ENCODE results near the gene PERM1.
A peak's percentile ranks its signal among the peaks of the same experiment; 100 is the strongest.
"Not testable (repeated sequence)": the region's sequence is repeated elsewhere in the genome, so short reads cannot be mapped to it uniquely, and the experiment has no call there.

The PERM1 gene

DNA sequence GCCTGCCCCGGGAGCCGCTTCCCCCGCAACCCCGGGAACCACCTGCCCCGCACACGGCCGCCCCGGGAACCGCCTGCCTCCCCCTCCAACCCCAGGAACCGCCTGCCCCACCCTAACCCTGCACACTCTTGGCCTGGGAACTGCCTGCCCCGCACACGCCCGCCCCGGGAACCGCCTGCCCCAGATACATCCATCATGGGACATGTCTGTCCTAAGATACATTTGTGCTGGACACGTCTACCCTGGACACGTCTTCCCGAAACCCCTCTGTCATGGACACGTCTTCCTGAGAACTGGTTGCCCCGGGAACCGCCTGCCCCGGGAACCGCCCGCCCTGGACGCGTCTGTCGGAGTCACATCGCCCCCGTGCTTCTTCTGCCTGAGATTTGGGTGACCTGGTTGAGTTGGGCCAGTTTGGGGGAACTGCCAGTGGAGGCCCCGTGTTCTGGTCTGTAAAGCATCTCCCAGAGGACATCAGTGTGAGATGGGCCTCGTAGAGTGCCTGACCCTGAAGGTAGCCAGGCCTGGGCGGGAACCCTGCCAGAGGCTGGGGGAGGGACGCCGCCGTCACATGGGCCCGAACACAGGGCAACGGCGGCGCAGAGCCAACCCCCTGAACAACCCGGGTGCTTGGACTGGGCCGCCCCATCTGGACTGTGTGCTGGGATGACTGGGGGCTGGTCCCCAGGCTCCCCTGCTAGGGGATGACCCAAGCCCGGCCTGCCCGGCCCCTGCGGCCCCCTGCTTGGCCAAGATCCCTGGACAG, 3.6 kb downstream of the PERM1 start:
- DNase-seq (ENCODE audit: low spot score): no peak

DNA sequence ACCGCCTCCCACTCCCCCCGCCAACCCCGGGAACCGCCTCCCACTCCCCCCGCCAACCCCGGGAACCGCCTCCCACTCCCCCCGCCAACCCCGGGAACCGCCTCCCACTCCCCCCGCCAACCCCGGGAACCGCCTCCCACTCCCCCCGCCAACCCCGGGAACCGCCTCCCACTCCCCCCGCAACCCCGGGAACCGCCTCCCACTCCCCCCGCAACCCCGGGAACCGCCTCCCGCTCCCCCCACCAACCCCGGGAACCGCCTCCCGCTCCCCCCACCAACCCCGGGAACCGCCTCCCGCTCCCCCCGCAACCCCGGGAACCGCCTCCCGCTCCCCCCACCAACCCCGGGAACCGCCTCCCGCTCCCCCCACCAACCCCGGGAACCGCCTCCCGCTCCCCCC, 5.1 kb downstream of the PERM1 start:
- DNase-seq (ENCODE audit: low spot score): not testable (repeated sequence)

DNA sequence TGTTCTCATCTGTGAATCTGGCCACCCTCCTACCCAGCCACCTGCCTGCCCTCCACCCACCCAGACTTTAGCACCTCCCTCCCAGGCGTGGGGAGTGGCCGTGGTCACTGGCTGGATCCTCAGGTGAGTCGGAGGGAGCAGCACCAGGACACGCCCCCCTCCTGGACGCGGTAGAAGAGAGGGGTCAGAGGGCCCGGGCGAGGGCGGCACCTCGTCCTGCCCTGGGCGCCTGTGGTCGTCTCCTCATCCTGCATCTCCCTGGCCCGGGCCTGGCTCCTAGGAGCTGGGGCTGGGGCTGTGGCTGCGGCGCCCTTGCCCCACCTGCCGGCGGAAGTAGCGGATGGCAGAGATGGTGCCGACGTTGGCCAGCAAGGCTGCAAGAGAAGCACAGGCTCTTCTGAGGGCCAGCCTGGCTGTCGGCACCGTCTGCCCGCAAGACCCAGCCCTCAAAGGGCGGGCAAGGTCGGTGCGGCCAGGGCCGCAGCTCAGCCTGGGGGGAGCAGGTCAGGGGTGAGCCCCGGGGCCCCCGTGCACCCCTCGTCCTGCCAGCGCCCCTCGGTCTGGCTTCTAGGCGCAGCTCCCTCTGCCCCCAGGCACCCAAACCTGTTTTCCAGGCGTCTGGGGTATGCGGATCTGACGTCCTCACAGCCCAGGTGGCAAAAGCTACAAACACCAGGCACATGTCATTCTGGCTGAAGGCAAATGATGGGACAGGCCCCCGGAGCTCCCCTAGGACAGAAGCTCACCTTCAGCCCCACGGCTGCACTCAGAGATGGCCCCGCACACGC, 5.8 kb downstream of the PERM1 start:
- peak; percentile 80 for DNase-seq (ENCODE audit: low spot score)

DNA sequence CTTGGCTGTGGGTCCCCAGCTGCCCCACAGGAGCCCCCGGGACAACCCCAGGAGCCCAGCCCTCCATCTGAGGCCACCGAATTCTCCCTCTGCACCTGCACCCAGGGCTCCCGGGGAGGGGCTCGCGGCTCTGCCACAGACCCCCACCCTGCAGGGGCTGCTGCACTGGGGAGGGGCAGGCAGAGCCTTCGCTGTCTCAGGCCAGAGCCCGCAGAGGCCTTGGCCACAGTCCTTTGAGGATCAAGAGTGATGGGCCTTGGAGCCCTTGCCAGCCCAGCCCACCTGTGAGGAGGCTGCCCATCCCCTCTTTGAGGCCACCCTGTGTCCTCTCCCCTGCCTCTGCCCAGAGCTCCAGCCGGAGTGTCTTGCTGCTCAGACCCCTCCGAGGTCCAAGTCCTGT, 6.5 kb downstream of the PERM1 start:
- no peak for DNase-seq (ENCODE audit: low spot score)

DNA sequence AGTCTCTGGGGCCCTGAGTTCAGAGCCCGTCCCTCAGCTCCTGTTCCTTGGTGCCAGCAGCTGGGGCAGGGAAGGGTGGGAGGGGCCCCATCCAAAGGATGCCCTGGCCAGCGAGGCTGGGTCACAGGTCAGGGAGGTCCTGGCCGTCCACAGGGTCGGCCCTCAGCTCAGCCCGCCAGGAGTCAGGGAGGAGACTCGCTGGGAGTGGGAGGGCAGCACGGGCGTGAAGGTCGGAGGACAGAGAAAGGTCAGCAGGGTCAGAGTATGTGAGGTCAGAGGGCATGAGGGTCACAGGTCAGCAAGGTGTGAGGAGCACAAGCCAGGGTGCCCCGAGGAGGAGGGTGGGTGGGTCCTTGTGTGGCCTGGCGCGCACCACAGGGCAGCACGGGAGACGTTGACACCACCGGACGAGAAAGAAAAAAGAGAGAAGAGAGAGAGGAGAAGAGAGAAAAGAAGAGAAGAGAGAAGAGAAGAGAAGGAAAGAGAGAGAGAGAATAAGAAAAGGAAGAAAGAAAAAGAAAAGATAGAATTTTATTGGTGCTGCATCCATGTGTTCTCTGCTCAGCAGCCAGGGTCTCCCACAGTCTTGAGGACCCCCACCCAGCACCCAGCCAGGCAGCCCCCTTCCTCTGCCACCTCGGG, 7.1 kb downstream of the PERM1 start:
- no peak for DNase-seq (ENCODE audit: low spot score)

DNA sequence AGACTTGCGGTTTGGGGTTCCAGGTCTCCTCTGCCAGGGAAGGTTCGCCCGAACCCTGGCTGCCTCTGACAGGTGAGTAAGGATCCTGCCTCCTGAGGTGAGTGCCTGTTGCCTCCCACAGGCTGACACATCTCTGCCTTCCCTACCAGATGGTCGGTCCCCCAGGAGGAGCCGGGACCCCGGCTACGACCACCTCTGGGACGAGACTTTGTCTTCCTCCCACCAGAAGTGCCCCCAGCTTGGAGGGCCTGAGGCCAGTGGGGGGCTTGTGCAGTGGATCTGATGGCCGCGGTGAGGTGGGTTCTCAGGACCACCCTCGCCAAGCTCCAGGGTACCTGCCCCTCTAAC, 7.6 kb downstream of the PERM1 start:
- DNase-seq (ENCODE audit: low spot score): no peak

DNA sequence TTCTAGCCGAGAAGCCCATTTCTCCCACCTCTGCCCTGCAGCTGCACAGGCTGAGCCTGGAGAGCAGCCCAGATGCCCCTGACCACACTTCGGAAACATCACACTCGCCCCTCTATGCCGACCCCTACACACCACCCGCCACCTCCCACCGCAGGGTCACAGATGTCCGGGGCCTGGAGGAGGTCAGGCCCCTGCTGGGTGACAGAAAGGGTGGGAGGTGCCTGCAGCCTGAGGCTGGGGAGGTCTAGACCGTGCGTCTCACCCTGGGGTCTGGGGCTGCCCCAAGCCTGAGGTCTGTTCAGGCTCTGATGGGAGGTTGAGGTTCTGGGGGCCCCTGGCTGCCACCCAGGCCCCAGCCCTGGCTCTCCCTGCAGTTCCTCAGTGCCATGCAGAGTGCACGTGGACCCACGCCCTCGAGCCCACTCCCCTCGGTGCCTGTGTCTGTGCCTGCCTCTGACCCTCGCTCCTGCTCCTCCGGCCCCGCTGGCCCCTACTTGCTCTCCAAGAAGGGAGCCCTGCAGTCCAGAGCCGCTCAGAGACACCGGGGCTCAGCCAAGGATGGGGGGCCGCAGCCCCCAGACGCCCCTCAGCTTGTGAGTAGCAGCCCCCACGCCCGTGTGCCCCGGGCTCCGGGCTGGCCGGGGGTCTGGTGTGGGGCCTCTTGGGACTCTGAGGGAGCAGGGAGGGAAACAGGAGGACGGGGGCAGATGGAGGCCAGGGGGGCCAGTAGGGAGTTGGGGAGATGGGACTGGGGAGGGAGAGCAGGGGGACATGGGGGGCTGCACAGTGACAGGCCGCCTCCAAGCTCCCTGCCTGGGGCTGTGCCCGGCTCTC, 8.2 kb downstream of the PERM1 start:
- no peak for DNase-seq (ENCODE audit: low spot score)

DNA sequence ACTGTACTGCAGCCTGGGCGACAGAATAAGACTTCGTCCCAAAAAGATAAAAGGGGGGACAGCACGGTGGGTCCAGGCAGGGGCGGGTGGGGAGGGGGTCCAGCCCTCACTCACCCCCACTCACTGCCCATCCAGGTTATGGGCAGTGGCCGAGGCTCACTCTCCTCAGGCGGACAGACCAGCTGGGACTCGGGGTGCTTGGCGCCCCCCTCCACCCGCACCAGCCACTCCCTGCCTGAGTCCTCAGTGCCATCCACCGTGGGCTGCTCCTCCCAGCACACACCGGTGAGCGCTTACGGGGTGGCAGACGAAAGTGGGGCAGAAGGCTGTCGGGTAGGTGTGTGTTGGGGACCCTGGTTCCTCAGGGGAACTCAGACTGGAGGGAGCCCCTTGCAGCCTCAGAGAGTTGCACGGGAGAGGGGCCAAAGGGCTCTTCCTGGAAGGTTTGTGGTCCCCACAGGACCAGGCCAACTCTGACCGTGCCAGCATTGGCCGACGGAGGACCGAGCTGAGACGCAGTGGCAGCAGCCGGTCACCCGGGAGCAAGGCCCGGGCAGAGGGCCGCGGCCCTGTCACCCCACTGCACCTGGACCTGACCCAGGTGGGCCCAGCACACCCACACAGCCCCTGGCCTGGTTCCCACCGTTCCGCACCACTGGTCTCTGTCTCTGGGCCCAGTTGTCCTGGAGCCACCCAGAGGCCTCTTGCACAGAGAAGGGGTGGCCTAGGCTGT, 9.0 kb downstream of the PERM1 start:
- no peak for DNase-seq (ENCODE audit: low spot score)

DNA sequence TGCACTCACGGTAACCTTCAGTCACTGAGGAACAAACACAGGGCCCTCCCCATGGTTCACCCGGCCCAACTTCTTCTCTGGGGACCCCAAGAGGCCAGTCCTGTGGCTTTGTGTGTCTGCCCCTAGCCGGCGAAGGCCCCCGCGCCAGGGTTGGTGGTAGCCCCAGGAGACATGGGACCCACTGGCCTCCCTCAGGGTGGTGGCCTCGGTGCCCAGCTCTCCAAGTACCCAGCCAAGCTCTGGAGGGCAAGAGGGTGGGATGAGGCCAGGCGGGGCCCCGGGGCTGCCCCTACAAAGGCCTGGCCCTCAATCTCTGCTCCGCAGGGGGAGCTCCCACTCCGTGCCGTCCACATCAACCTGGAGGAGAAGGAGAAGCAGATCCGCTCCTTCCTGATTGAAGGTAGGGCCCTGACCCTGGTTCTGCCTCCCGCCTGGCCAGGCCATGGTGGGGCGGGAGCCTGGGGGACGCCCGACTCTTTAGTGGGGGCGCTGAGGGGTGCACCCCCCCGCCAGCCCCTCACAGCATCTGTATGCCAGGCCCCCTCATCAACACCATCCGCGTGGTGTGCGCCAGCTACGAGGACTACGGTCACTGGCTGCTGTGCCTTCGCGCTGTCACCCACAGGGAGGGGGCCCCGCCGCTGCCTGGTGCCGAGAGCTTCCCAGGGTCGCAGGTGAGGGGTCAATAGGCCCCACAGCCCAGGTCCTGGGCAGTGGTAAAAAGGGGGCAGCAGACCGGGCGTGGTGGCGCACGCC, 10.0 kb downstream of the PERM1 start:
- no peak for DNase-seq (ENCODE audit: low spot score)

DNA sequence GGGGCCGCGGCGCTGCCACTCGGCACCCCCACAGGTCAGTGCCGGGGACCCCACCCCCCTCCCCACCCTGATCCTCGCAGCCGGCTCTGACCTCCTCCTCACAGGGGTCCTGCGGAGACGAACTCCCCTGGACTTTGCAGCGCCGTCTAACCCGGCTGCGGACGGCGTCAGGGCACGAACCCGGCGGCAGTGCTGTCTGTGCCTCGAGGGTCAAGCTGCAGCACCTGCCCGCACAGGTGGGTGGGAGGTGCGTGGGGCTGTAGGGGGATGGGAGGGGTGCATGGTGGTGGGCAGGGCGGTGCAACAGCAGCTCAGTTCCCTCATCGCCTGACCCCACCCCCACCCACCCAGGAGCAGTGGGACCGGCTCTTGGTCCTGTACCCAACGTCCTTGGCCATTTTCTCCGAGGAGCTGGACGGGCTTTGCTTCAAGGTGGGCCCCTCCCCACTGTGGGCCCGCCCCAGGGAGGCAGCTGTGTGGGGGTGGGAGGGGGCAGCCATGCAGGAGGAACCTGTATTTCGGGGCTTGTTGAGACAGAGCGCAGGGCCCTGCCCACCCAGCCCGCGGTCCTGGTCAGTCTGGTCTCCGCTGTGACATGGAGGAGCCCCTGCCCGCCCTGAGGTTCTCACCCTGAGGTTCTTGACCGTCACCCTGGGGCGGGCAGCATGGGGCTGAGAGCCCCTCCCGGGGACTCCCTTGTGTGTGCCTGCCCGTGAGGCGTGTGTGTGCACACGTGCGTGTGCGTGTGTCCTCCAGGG, 10.7 kb downstream of the PERM1 start:
- DNase-seq (ENCODE audit: low spot score): no peak

DNA sequence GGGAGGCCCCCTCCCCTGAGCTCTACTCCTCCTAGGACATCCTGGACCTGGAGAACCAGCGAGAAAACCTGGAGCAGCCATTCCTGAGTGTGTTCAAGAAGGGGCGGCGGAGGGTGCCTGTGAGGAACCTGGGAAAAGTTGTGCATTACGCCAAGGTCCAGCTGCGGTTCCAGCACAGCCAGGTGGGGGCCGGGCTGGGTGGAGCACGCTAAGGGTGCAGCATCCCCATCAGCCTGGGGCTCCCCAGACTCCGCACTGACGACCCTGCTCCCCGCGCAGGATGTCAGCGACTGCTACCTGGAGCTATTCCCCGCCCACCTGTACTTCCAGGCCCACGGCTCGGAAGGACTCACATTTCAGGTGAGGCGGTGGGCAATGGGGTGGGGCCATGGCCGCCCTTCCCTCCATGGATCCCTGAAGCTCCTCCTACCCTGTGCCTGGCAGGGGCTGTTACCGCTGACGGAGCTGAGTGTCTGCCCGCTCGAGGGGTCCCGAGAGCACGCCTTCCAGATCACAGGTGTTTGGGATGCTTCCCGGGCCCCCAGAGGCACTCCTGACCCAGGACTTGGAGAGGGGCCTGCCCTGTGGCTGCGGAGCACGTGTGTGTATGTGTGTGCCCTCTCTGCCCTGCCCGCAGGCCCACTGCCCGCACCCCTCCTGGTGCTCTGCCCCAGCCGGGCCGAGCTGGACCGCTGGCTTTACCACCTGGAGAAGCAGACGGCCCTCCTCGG, 11.5 kb downstream of the PERM1 start:
- DNase-seq (ENCODE audit: low spot score): no peak

DNA sequence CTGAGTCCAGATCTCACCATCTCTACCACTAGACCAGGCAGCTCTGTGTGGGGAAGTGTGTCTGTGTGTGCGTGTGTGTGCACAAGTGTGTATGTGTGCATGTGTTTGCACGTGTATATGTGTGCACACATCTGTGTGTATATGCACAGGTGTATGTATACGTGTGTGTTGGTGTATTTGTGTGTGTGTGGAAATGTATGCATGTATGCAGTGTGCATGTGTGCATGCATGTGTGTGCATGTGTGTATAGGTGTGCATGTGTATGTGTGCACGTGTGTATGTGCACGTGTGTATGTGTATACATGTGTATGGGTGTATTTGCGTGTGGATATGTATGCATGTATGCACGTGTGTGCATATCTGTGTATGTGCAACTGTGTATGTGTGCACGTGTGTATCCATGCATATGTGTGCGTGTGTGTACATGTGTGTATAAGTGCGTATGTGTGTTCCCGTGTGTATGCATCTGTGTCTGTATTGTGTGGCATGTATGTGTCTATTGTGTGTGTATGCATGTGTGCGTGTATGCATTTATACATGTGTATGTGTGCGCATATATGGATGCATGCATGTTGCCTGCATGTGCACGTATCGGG, 12.5 kb downstream of the PERM1 start:
- no peak for DNase-seq (ENCODE audit: low spot score)

DNA sequence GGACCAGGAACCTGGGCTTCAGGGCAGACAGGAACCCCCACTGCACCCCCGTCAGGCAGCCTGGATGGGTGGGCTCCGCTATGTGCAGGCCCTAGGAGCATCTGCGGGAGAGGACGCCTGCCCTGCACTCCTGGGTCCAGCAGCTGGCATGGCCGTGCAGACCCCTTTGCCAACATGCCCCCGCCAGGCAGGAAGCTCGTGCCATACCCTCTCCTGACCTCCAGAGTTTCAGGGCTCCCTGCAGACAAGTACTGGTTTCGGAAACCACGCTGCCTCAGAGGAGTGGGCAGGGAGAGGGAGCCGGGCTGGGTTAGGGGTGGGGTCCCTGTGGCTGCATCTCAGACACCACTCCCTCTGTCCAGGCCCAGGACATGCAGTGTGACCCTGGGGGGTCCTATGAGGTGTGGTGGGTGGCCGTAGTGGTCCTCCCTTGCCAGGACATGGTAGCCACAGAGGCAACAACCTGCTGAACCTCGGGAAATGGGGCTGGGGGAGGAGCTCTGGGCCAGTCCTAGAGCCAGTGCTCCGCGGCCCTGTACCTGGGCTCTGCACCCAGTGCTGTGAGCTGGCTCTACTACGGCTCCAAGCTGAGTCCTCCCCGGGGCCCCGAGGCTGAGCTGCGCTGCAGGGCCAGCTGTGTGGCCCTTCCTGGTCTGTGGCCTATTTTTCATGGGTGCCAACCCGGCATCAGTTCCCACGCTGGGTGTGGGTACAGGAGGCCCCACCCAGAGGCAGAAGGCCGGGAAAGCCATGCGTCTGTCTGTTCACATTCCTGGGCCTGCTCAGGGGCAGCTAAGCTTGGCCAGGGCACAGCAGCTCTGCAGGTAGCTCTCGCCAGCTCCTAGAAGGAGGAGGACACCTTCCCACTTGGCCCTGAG, 14.2 kb downstream of the PERM1 start:
- DNase-seq (ENCODE audit: low spot score): no peak

DNA sequence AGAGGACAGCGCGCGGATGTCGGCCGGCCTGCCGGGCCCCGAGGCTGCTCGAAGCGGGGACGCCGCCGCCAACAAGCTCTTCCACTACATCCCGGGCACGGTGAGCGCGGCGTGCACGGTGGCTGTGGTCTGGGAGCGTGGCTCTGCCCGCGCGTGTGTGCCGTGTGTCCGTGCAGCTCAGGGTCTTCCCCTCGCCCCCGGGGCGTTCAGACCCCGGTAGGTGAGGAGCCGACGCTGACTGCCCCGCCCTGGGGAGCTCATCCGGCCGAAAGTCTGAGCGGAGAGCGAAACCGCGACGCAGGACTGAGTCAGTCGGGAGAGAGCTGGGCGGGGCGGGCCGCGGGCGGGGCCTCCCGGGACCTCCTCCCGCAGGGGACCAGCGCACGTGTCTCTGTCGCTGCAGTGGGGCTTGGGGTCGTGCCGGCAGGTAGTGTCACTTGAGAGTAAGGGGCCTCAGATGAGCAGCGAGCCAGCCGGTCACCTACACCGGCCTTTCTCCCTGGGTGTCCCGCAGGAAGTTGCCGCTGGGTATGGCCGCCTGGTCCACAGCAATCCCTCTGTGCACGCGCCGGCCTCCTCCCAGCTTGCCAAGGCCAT, 15.1 kb downstream of the PERM1 start:
- DNase-seq (ENCODE audit: low spot score): peak; percentile 71

DNA sequence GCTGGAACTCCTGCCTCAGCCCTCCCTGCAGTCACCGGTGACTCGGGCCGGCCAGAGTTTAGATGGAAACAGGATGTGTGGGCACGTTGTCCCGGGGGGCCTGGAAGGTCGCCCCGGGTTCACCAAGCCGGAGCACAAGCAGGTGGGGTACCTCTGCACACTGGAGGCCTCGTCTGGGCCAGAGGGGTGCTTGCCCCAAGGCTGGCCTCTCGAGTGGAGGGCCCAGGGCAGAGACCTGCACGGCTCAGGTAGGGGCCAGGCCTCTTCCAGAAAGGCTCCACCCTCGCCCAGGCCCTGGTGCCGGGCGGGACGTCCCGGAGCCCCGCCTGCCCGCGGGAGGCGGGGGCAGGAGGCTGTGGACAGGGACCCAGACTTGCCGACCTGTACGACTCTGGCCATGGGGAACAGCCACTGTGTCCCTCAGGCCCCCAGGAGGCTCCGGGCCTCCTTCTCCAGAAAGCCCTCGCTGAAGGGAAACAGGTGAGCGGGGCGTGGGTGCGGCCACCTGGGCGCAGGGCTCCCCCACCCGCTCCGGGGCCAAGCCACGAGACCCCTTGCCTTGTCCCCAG, 15.7 kb downstream of the PERM1 start, which contains the start of gene PLEKHN1:
Gene PLEKHN1, plus strand, starts transcription at position 348 of the 569 bp plus-strand sequence. Its CDS starts 50 bp downstream, at position 398.
- peak; percentile 80 for DNase-seq (ENCODE audit: low spot score)

DNA sequence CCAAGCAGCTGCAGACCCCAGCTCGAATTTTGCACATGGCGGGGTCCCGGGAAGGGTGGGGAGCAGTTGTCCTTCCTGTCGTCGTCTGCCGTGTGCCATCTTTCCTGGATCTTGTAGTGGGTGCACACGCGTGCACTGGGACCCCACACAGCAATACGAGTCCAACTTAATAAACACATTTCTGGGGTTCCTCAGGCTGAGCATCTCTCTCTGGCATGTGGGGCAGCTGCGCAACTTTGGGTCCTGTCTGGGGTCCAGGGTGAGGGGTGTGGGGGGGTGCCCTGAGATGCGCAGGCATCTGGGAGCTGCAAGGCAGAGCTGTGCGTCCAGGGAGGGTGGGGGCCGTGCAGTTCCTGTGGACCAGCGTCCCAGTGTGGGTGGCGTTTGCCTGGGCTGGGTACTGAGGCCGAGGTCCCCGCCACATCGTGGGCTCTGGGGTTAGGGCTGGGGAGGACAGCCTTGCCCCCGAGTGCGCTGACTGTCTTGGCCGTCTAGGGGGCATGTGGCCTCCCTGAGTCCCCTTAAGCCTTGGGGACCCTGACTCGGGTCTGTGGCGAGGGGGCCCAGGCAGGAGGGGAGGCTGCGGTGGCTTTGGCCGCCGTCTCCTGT, 16.3 kb downstream of the PERM1 start:
- no peak for DNase-seq (ENCODE audit: low spot score)

Data from SW480 (cell line).